ENCODE data around the gene BCAM.
"Not testable (repeated sequence)": the region's sequence is repeated elsewhere in the genome, so short reads cannot be mapped to it uniquely, and the experiment has no call there.

Gene BCAM

GRCh38 chr19:44832875-44833274 lies 24.0 kb downstream of the BCAM start:
- H3K27me3 ChIP-seq (ENCODE audit: control insufficient read depth in 1 of 2, insufficient read depth in 2 of 2, low read length in 2 of 2); H3K36me3 ChIP-seq (ENCODE audit: control insufficient read depth in 1 of 2, insufficient read depth in 2 of 2, low read length in 2 of 2); H3K9ac ChIP-seq (ENCODE audit: low read depth in 1 of 2, low read length in 2 of 2); H3K9me3 ChIP-seq (ENCODE audit: control insufficient read depth in 1 of 2, low read length in 2 of 2); H3K4me1 ChIP-seq (ENCODE audit: control insufficient read depth in 1 of 2, insufficient read depth in 2 of 2, low read length in 2 of 2); H3K4me3 ChIP-seq (ENCODE audit: low read depth in 1 of 2, low read length in 2 of 2); H3K27ac ChIP-seq (ENCODE audit: low read depth, low read length): not testable (repeated sequence)

- H3K4me3 ChIP-seq (ENCODE audit: low read depth in 1 of 2, low read length in 2 of 2); H3K4me1 ChIP-seq (ENCODE audit: control insufficient read depth in 1 of 2, insufficient read depth in 2 of 2, low read length in 2 of 2); H3K9me3 ChIP-seq (ENCODE audit: control insufficient read depth in 1 of 2, low read length in 2 of 2); H3K36me3 ChIP-seq (ENCODE audit: control insufficient read depth in 1 of 2, insufficient read depth in 2 of 2, low read length in 2 of 2); H3K27ac ChIP-seq (ENCODE audit: low read depth, low read length); H3K9ac ChIP-seq (ENCODE audit: low read depth in 1 of 2, low read length in 2 of 2); H3K27me3 ChIP-seq (ENCODE audit: control insufficient read depth in 1 of 2, insufficient read depth in 2 of 2, low read length in 2 of 2): not testable (repeated sequence)
Observed at GRCh38 chr19:44834399-44834798, 25.5 kb downstream of the BCAM start.

- no peaks in the 10 kb centered on the region for H3K36me3 ChIP-seq (ENCODE audit: control insufficient read depth in 1 of 2, insufficient read depth in 2 of 2, low read length in 2 of 2)
- H3K27me3 ChIP-seq (ENCODE audit: control insufficient read depth in 1 of 2, insufficient read depth in 2 of 2, low read length in 2 of 2), result no peaks in the 10 kb centered on the region
- H3K4me3 ChIP-seq (ENCODE audit: low read depth in 1 of 2, low read length in 2 of 2), result no peak overlapping the region
- H3K9ac ChIP-seq (ENCODE audit: low read depth in 1 of 2, low read length in 2 of 2), result no peak overlapping the region
- no peaks in the 10 kb centered on the region for H3K9me3 ChIP-seq (ENCODE audit: control insufficient read depth in 1 of 2, low read length in 2 of 2)
- H3K27ac ChIP-seq (ENCODE audit: low read depth, low read length), result no peak overlapping the region
- no peaks in the 10 kb centered on the region for H3K4me1 ChIP-seq (ENCODE audit: control insufficient read depth in 1 of 2, insufficient read depth in 2 of 2, low read length in 2 of 2)
Observed at GRCh38 chr19:44839276-44839675, 30.4 kb downstream of the BCAM start.

GRCh38 chr19:44840811-44841210 lies 31.9 kb downstream of the BCAM start:
- peaks cover 9 to 10% of the 10 kb centered on the region in 2 donors for H3K4me1 ChIP-seq (ENCODE audit: control insufficient read depth in 1 of 2, insufficient read depth in 2 of 2, low read length in 2 of 2)
- no peak overlapping the region for H3K27ac ChIP-seq (ENCODE audit: low read depth, low read length)

GRCh38 chr19:44841231-44841630 lies 32.3 kb downstream of the BCAM start:
- no peak overlapping the region for H3K4me3 ChIP-seq (ENCODE audit: low read depth in 1 of 2, low read length in 2 of 2)
- H3K9me3 ChIP-seq (ENCODE audit: control insufficient read depth in 1 of 2, low read length in 2 of 2), result no peaks in the 10 kb centered on the region
- H3K36me3 ChIP-seq (ENCODE audit: control insufficient read depth in 1 of 2, insufficient read depth in 2 of 2, low read length in 2 of 2), result no peaks in the 10 kb centered on the region
- no peak overlapping the region for H3K27ac ChIP-seq (ENCODE audit: low read depth, low read length)
- H3K9ac ChIP-seq (ENCODE audit: low read depth in 1 of 2, low read length in 2 of 2), result no peak overlapping the region
- H3K27me3 ChIP-seq (ENCODE audit: control insufficient read depth in 1 of 2, insufficient read depth in 2 of 2, low read length in 2 of 2), result no peaks in the 10 kb centered on the region
- peaks cover 9 to 10% of the 10 kb centered on the region in 2 donors for H3K4me1 ChIP-seq (ENCODE audit: control insufficient read depth in 1 of 2, insufficient read depth in 2 of 2, low read length in 2 of 2)

More at GRCh38 chr19:44840811-44841210, 31.9 kb downstream of the BCAM start:
- Histone ChIP-seq H3K4me3 (ENCODE audit: low read depth in 1 of 2, low read length in 2 of 2) (no peak overlapping the region), H3K9me3 (ENCODE audit: control insufficient read depth in 1 of 2, low read length in 2 of 2) (no peaks in the 10 kb centered on the region), H3K9ac (ENCODE audit: low read depth in 1 of 2, low read length in 2 of 2) (no peak overlapping the region), H3K36me3 (ENCODE audit: control insufficient read depth in 1 of 2, insufficient read depth in 2 of 2, low read length in 2 of 2) (no peaks in the 10 kb centered on the region), H3K27me3 (ENCODE audit: control insufficient read depth in 1 of 2, insufficient read depth in 2 of 2, low read length in 2 of 2) (no peaks in the 10 kb centered on the region)

GRCh38 chr19:44845286-44845611 lies 36.3 kb downstream of the BCAM start:
- Histone ChIP-seq H3K4me3 (ENCODE audit: low read depth in 1 of 2, low read length in 2 of 2) (peak overlapping the region; percentile 81 to 84), H3K9ac (ENCODE audit: low read depth in 1 of 2, low read length in 2 of 2) (peak overlapping the region; percentile 57 to 82)

DNA sequence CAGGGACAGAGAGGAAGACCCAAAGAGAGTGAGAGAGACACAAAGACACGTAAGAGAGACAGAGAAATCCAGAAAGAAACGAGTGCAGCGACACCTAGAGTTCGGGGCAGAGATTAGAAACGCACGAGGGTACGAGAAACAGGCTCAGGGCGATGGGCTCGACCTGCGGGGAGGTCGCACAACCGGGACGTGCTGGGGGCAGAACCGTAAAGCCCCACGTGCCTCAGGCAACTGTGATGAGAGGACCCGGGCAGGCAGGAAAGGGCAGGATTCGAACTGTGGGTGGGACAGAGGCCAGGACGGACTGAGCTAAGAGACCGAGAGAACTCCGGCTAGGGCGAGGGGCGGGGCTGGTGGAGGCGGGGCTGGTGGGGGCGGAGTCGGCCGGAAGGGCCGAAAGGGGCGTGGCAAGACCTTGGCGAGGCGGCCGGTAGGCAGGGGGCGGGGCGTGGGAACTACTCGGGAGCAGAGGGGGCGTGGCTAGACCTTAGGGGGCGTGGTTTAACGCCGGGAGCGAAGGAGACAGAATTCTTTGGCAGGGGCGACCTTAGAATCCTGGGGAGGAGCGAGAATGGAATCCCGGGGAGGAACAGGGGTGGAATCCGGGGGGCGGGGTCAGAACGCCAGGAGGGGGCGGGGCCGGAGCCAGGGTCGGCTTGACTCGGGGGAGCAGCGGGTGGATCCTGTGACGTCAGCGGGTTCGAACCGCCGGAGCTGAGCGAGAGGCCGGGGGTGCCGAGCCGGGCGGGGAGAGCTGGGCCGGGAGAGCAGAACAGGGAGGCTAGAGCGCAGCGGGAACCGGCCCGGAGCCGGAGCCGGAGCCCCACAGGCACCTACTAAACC lies 36.9 kb downstream of the BCAM start, which contains the start of gene NECTIN2:
TSS of gene NECTIN2 (plus strand) at position 686 of the 843 bp plus-strand sequence. CDS start 229 bp downstream, outside the sequence.
- Histone ChIP-seq H3K4me3 (ENCODE audit: low read depth in 1 of 2, low read length in 2 of 2) (peak within 1 kb of the TSS; percentile 87 to 98), H3K27me3 (ENCODE audit: control insufficient read depth in 1 of 2, insufficient read depth in 2 of 2, low read length in 2 of 2) (no peaks in the 10 kb centered on the region), H3K9ac (ENCODE audit: low read depth in 1 of 2, low read length in 2 of 2) (peak within 1 kb of the TSS; percentile 98 to 100), H3K9me3 (ENCODE audit: control insufficient read depth in 1 of 2, low read length in 2 of 2) (no peaks in the 10 kb centered on the region), H3K27ac (ENCODE audit: low read depth, low read length) (peak within 1 kb of the TSS; percentile 96), H3K4me1 (ENCODE audit: control insufficient read depth in 1 of 2, insufficient read depth in 2 of 2, low read length in 2 of 2) (peaks cover 16 to 27% of the 10 kb centered on the region in 2 donors), H3K36me3 (ENCODE audit: control insufficient read depth in 1 of 2, insufficient read depth in 2 of 2, low read length in 2 of 2) (no peaks in the 10 kb centered on the region)

More at GRCh38 chr19:44845286-44845611, 36.3 kb downstream of the BCAM start:
- Histone ChIP-seq H3K9me3 (ENCODE audit: control insufficient read depth in 1 of 2, low read length in 2 of 2) (no peaks in the 10 kb centered on the region), H3K36me3 (ENCODE audit: control insufficient read depth in 1 of 2, insufficient read depth in 2 of 2, low read length in 2 of 2) (no peaks in the 10 kb centered on the region), H3K27me3 (ENCODE audit: control insufficient read depth in 1 of 2, insufficient read depth in 2 of 2, low read length in 2 of 2) (no peaks in the 10 kb centered on the region), H3K4me1 (ENCODE audit: control insufficient read depth in 1 of 2, insufficient read depth in 2 of 2, low read length in 2 of 2) (peaks cover 16 to 27% of the 10 kb centered on the region in 2 donors), H3K27ac (ENCODE audit: low read depth, low read length) (peak overlapping the region; percentile 68)

- peak overlapping the region; percentile 98 to 100 for H3K9ac ChIP-seq (ENCODE audit: low read depth in 1 of 2, low read length in 2 of 2)
- H3K27ac ChIP-seq (ENCODE audit: low read depth, low read length), result peak overlapping the region; percentile 96
- H3K4me3 ChIP-seq (ENCODE audit: low read depth in 1 of 2, low read length in 2 of 2), result peak overlapping the region; percentile 87 to 98
- H3K27me3 ChIP-seq (ENCODE audit: control insufficient read depth in 1 of 2, insufficient read depth in 2 of 2, low read length in 2 of 2), result no peaks in the 10 kb centered on the region
- peaks cover 16 to 27% of the 10 kb centered on the region in 2 donors for H3K4me1 ChIP-seq (ENCODE audit: control insufficient read depth in 1 of 2, insufficient read depth in 2 of 2, low read length in 2 of 2)
- H3K36me3 ChIP-seq (ENCODE audit: control insufficient read depth in 1 of 2, insufficient read depth in 2 of 2, low read length in 2 of 2), result no peaks in the 10 kb centered on the region
- no peaks in the 10 kb centered on the region for H3K9me3 ChIP-seq (ENCODE audit: control insufficient read depth in 1 of 2, low read length in 2 of 2)
Observed at GRCh38 chr19:44846455-44847143, 37.7 kb downstream of the BCAM start.

DNA sequence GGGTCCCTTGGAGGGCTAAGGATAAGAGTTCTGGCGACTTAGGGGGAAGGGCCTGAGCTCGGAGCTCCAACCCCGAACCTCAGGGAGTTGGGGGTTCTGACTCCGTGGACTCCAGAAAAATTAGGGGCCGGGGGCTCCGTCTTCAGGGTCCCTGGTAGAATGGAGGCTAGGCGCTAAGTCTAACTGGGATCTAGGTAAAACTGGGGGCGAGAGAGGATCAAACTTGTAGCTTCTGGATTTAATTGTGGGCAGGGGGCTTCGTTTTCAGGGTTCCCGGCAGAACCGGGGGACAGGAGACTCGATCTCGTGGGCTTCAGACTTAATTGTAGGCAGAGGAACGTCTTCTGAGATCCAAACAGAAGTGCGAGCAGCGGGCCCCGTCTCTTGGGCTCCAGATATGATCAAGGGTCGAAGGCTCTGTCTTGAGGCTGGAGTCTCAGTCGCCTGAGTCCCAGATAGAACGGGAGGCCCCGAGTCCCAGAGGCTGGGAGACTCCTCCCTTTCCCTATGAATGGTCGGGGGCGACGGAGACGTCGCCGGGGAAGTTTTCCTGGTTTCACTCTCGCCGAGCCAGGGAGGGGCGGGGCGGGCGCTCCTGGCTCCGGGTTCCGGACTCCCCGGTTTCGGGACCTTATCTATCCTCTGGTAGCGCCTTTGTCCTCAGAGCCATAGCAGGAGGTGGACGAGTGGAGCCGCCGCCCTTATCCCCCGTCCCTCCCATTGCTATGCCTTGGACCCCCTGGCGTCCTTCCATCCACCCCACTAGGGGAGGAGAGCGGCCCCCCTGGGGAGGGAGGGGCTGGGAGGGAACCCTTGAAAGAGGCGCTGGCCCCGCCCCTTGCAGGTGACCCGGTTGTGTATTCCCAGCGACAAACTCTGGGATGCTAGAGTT lies 38.5 kb downstream of the BCAM start:
- Histone ChIP-seq H3K4me1 (ENCODE audit: control insufficient read depth in 1 of 2, insufficient read depth in 2 of 2, low read length in 2 of 2) (peaks cover 16 to 27% of the 10 kb centered on the region in 2 donors), H3K27ac (ENCODE audit: low read depth, low read length) (peak overlapping the region; percentile 96), H3K9ac (ENCODE audit: low read depth in 1 of 2, low read length in 2 of 2) (peak overlapping the region; percentile 98 to 100), H3K36me3 (ENCODE audit: control insufficient read depth in 1 of 2, insufficient read depth in 2 of 2, low read length in 2 of 2) (no peaks in the 10 kb centered on the region), H3K4me3 (ENCODE audit: low read depth in 1 of 2, low read length in 2 of 2) (peak overlapping the region; percentile 87 to 98), H3K9me3 (ENCODE audit: control insufficient read depth in 1 of 2, low read length in 2 of 2) (no peaks in the 10 kb centered on the region), H3K27me3 (ENCODE audit: control insufficient read depth in 1 of 2, insufficient read depth in 2 of 2, low read length in 2 of 2) (no peaks in the 10 kb centered on the region)
